ENCODE measurements around the gene CADPS.

CADPS gene

DNA sequence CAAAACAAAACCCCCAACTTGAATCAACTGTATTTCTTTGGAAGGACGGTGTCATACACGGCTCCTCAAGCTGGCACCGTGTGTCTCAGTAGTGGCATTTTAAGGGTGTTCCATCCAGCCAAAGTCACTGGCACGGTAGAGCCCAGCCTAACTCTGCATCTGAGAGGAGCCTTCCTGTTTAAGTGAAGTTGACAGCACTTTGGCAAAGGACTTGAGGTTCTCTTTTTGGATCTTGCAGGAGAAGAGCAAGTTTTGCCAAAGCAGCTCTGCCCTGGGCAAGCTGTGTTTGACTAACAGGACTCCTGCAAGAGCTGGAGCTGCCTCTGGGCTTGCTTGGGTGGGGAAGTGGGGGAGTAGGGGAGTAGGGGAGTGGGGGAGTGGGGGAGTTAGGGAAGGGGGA is 392.3 kb downstream of the CADPS start:
- no peak for DNase-seq

DNA sequence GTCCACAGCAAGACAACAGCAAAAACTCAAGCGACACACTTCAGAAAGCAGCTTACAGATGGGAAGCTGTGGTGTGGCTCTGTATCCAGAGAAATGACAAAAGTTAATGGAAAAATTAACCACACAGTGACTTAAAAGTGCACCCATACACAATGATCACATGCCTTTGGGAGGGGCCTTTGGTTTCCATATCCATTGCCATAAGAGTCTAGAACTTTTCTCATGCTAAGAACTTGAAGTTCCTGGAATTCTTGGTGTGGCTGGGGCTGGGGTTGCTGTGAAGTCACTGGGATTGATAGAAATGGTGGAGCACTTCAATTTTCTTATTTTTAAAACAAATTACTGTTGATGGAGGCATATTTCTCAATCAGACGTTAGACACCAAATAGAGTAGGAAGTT is 393.3 kb downstream of the CADPS start:
- DNase-seq: no peak

GRCh38 chr3:62480056-62480455 is 395.2 kb downstream of the CADPS start:
- DNase-seq: no peak

- peak in 1 of 3 experiments; percentile 2 for DNase-seq
These were observed 395.9 kb downstream of the CADPS start for GRCh38 chr3:62479326-62479725.

DNA sequence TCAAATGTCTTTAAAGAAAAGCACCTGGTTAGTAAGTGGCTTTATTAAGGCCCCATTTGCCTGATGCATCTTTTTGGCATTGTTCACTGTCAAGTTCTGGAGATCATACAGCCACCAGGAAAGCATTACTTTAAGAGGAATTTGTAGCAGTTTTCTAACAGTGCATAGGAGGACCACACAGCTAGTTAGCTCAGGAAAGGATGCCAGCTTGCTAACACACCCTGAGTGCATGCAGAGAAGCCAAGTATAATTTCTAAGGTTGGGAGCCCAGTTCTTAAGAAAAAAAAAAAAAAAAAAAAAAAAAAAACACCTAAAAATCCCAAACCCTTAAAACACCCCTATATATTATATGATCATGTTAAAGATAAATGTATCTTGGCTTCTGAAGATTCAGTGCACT is 399.9 kb downstream of the CADPS start:
- DNase-seq: no peak

DNA sequence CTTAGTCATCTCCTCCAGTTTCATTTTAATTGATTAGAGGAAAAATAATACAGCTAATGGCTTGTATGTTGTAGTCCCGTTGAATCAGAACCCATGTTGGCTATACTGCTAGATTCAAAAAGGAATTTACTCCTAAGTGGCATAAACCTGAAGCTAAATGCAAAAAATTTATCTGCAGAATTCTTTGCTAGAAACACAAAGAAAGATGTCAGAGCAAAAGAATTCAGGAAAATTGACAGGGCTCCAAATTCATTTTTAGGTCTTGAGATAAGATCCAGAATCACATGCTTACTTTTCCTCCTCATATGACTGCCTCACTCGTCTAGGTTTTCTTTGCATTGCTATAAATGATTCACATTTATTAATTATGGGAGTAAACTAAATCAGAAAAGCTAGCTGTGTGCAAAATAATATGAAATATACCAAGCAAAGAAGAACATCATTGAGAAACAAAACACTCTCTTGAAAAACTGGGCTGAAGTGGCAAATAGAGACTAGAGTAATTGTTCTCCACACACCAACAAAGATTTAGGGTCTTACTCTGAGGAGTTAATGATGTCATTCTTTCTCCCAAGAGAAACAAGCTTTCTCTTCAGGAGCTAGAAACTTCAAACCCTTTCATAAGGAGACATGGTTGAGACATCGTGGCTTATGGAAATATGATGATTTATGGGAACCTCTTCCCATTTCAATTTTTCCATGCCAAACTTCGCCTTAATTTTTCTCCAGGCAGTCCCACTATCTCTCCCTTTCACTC is 407.1 kb downstream of the CADPS start:
- no peak for DNase-seq

- DNase-seq: no peak
These were observed 412.4 kb downstream of the CADPS start for GRCh38 chr3:62462788-62463187.

DNA sequence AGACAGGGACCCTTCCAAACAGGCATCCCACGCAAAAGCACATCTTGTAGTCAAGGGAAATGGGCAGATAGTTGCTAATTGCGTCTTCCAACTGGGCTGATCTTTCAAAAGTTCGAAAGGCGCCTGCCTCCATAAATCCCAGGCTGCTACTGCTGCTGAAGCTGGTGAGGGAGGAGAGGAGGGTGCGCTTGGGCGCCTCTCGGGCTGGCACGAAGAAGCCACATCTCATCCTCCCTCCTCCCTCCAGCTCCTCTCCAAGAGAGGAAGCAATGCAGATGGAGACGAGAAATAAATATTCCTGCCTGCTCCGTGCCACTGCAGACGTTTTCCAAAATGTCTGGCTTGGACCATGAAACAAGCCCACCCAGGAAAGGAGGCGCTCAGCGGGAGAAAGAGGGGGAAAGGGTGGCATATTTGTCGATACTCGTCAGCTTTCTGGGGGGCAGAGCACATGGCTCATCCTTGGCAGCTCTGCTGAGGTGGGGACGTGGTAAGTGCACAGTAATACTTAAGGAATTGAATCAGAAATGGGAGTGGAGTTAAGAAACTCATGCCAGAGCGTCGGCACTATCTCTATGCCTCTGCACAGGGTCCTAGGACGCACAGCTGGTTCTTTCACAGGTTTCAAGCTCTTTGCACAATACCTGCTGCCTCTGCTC is 413.0 kb downstream of the CADPS start:
- no peak for DNase-seq

GRCh38 chr3:62454916-62455315 is 420.3 kb downstream of the CADPS start:
- DNase-seq: peak in 1 of 3 experiments; percentile 8

DNA sequence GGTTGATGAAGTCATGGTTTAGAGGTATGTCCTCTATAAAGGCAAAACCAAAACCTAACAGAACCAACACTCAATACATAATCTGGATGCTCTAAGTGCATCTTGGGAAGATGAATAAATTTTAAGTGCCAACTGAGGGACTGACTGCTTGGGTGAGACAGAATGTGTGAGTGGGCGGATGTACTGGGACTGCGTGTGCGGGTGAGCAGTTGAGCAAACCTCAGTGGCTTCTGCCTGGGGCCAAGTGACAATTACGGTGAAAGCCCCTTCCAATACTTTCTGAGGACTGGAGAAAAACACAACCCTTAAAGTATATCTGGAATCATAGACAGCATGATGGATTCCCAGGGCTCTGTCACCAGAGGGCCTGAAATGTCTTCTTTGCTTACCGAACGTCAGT is 421.8 kb downstream of the CADPS start:
- no peak for DNase-seq

DNA sequence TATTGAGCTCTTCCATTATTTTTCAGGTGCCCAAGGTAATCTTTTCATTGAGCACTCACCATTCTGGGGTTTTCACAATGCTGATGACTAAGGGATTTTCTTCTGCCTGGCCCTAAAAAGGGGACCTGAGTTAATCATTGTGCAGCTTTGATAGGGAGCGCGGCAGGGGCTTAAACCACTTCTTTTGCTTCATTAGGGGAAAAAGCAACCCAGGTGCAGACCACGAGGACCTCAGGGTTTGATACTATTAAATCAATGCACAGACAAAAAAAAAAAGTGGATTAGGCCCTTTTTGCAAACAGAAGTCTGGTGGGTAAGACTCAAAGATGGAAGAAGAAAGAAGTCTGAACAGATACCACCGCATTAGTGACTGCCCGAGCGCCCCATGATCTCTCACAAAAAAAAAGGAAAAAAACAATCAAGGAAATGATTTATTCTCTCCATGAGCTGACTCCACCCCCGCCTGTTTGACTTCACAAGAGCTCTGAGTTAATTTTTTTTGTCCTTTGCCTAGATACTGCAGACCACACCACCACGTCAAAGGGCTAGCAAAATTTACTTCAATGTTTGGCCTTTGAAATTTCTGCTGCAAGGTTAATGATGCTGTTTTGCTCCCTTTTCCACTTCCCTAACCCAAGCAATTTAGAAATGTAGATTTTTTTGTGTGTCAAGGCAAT is 423.9 kb downstream of the CADPS start:
- no peak for DNase-seq

GRCh38 chr3:62446337-62446940 is 428.8 kb downstream of the CADPS start:
- no peak for DNase-seq

DNA sequence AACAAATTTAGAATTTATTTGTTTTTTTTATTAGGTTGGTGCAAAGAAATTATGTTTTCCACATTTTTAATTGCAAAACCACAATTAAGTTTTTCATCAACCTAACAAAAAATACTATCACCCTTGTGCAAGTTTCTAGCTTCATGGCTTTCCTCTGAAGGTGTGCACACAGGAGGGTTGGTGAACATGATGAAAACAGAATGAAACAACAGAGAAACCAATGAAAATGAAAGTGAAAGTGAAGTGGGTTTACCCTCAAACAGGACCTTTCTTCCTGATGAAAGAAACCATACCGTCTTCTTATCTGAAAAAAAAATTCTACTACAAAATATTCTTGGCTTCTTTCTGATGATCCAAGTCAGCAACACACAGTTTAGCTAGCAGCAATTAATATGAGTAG is 429.9 kb downstream of the CADPS start:
- DNase-seq: no peak

DNA sequence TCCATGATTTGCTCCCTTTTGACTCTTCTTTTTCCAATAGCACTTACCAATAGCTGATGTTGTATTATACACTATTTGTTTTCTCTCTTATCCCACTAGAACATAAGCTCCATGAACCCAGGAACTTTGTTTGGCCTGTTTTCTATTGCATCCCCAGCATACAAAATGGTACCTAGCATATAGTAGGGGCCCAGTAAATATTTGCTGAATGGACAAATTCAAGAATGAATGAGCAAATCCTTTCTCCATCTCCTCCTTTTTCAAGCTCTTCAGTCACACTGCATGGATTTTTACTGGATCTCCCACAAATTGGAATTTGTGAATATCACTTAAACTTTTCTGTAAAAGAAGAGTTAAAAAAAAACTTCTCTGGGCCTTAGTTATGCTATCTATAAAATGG is 435.2 kb downstream of the CADPS start:
- no peak for DNase-seq

DNA sequence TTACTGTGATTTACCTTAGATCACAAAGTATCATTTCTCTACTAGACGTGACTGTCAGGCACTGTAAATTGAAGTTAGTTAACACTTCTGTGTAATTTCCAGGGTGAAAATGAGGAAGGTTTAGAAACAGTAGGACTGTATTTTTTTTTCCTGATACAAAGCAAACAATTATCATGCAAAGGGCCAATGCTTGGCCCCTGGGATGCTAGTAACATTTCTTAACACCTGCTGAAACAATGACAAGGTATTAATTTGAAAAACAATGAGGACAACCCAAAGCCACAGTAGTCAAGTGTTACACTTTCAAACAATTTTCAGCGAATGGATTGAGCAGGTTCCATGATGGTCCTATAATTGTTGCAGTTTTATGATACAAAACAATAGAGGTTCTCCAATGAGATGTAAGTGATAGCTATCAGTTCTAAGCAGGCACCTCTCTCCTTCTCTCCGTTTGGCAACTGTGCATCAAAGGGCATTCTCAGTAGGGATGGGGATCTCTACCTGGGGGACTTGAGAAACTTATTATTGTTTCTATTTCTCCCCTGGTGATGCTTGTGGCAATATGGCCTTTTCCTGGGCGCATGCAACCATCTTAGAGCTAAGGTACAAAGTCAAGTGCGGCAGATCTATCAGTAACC is 435.9 kb downstream of the CADPS start:
- no peak for DNase-seq

- DNase-seq: no peak
These were observed 438.4 kb downstream of the CADPS start for GRCh38 chr3:62436785-62437184.

- DNase-seq: no peak
These were observed 441.8 kb downstream of the CADPS start for GRCh38 chr3:62433396-62433795.

GRCh38 chr3:62421207-62421606 is 454.0 kb downstream of the CADPS start:
- peak in 1 of 3 experiments; percentile 54 for DNase-seq

- peak in 1 of 3 experiments; percentile 56 for DNase-seq
These were observed 459.1 kb downstream of the CADPS start for GRCh38 chr3:62416144-62416543.

- peak in 2 of 3 experiments; percentile 71 to 87 for DNase-seq
These were observed 459.9 kb downstream of the CADPS start for GRCh38 chr3:62415312-62415801.

- peak in 2 of 3 experiments; percentile 5 to 47 for DNase-seq
These were observed 460.4 kb downstream of the CADPS start for GRCh38 chr3:62414786-62415185.

- no peak for DNase-seq
These were observed 461.5 kb downstream of the CADPS start for GRCh38 chr3:62413687-62414086.

DNA sequence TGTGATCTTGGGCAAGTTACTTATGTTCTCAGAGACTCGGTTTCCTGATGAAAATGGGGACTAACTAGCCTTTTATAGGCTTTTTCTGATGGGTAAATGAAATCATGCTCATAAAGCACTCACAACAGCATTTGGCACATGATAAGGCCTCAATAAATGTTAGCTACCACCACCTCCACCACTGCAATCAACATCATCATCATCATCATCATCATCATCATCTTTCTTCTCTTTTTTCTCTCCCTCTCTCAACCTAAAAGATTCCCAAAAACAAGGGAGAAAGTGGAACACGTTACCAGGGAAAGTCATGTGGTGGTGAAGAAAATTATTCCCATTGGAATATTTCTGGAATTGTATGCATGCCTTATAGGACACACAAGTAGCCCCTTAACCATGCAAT is 468.3 kb downstream of the CADPS start:
- no peak for DNase-seq
